Memory B cell (primary cell): Measurements from ENCODE around the gene ADGRV1.
A peak's percentile ranks its signal among the peaks of the same experiment; 100 is the strongest.

Experiments
- ATAC-seq: fragments of 150-1000 bp; cut with Tn5 transposase; 2 replicates; pipeline ENCODE4 v1.10.0; 2021; ENCODE audit warnings: low read depth, mild to moderate bottlenecking, moderate library complexity
- DNase-seq, 2 donors: peaks; one replicate each; pipeline ENCODE4 v3.0.0; 2022; ENCODE audit warnings: low spot score in 2 of 2
- H3K27ac Mint-ChIP-seq: one replicate; pipeline ENCODE4 v1.8.0; 2022; ENCODE audit warnings: mild to moderate bottlenecking, moderate library complexity, mixed read lengths
- H3K27me3 Mint-ChIP-seq: one replicate; pipeline ENCODE4 v1.8.0; 2022; ENCODE audit warnings: mixed read lengths
- H3K36me3 Mint-ChIP-seq: one replicate; pipeline ENCODE4 v1.8.0; 2022; ENCODE audit warnings: mild to moderate bottlenecking, mixed read lengths
- H3K4me1 Mint-ChIP-seq: one replicate; pipeline ENCODE4 v1.8.0; 2022; ENCODE audit warnings: mixed read lengths
- H3K4me3 Mint-ChIP-seq: one replicate; pipeline ENCODE4 v1.8.0; 2022; ENCODE audit warnings: mild to moderate bottlenecking, moderate library complexity, mixed read lengths
- H3K9me3 Mint-ChIP-seq: one replicate; pipeline ENCODE4 v1.8.0; 2022; ENCODE audit warnings: mixed read lengths

Gene ADGRV1

DNA sequence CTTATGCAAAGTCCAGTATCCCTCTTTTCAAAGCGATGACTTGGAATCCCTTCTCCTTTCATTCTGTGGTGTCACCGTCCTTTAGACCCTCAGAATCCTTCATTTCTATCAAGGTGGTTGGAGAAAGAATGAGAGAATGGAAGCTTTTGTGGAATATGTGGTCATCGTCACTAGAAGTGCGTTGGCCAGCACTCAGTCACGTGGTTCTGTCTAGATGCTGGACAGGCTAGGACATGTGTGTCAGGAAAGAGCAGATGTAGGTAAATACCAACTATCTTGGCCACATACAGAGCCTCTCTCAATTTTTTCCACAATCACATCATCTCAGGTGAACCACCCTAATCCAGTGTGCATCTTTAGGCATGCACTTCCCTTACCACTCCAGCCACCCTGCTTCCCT is 618.5 kb downstream of the ADGRV1 start:
- peaks cover 10% of the 10 kb centered on the region for H3K4me1 Mint-ChIP-seq
- no peaks in the 10 kb centered on the region for H3K36me3 Mint-ChIP-seq
- no peak overlapping the region for H3K4me3 Mint-ChIP-seq
- peaks cover 3% of the 10 kb centered on the region for H3K27me3 Mint-ChIP-seq
- ATAC-seq = no peak
- no peak overlapping the region for H3K27ac Mint-ChIP-seq
- no peak for DNase-seq
- no peaks in the 10 kb centered on the region for H3K9me3 Mint-ChIP-seq

DNA sequence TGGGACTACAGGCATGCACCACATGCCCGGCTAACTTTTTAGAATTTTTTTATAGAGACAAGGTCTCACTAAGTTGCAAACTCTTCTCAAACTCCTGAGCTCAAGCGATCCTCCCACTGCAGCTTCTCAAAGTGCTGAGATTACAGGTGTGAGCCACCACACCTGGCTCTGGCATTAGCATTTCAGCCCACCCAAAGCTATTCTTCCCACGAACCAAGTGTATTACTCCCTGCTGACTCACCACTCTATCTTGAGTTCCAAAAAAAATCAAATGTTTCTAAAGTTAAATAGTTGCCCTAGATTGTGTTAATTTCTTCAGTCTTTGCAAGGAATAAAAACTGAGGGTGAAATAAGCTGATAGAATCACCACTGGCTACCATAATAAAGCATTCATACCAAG is 619.0 kb downstream of the ADGRV1 start:
- no peak for DNase-seq
- Mint-ChIP-seq H3K27me3 (peaks cover 2% of the 10 kb centered on the region), H3K36me3 (no peaks in the 10 kb centered on the region), H3K27ac (no peak overlapping the region), H3K4me3 (no peak overlapping the region), H3K4me1 (peaks cover 10% of the 10 kb centered on the region), H3K9me3 (no peaks in the 10 kb centered on the region)
- ATAC-seq = no peak

DNA sequence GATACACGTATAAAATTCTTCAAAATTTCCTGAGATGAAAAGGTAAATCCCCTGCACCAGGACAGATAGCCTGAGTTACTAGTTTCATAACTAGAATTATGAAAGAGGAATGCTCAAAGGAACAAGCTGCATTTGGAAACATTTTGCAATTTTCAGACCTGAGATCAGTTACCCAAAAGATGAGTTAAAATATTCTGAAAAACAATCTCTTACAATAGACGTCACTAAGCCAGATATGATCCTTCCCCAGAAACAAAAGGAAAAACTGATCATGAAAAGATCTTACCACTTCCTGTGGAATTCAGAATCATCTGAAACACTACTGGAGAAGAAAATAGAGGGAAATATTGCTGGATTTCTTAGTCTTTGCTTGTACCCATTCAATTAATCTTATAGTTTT is 619.9 kb downstream of the ADGRV1 start:
- no peak for ATAC-seq
- H3K4me3 Mint-ChIP-seq = no peak overlapping the region
- no peak overlapping the region for H3K27ac Mint-ChIP-seq

DNA sequence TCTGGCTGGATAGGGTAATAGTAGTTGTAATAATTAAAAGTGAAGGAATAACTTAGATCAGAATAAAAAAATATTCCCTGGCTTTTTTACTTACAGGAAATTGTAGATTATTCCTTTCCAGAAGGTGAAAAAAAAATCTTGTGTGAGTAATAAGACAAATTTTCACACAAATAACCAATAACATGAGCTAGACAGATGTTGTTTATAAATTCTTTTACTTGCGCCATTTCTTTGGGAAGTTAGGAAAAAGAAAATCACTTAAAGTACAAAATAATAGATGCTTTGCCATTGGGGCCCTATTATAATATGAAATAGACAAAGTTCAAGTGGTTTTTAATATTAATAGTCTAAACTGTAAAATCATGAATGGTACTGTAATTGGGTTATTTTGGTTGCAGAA is 620.4 kb downstream of the ADGRV1 start:
- no peak overlapping the region for H3K4me3 Mint-ChIP-seq
- no peaks in the 10 kb centered on the region for H3K36me3 Mint-ChIP-seq
- H3K9me3 Mint-ChIP-seq = no peaks in the 10 kb centered on the region
- ATAC-seq (no peak), DNase-seq (no peak)
- no peak overlapping the region for H3K27ac Mint-ChIP-seq
- H3K27me3 Mint-ChIP-seq = no peaks in the 10 kb centered on the region
- H3K4me1 Mint-ChIP-seq = peaks cover 15% of the 10 kb centered on the region

More for the DNA sequence above, 619.9 kb downstream of the ADGRV1 start:
- no peak for DNase-seq
- H3K27me3 Mint-ChIP-seq = no peaks in the 10 kb centered on the region
- peaks cover 10% of the 10 kb centered on the region for H3K4me1 Mint-ChIP-seq
- H3K36me3 Mint-ChIP-seq = no peaks in the 10 kb centered on the region
- H3K9me3 Mint-ChIP-seq = no peaks in the 10 kb centered on the region

DNA sequence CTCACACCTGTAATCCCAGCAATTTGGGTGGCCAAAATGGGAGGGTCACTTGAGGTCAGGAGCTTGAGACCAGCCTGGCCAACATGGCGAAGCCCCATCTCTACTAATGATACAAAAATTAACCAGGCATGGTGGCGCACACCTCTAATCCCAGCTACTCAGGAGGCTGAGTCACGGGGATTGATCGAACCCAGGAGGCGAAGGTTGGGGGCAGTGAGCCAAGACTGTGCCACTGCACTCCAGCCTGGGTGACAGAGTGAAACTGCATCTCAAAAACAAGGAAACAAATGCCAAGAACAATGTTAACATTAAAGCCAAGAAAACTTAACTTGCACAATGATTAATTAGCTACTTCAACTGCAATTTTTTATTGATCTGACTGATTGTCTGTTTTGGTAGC is 621.9 kb downstream of the ADGRV1 start:
- Mint-ChIP-seq H3K36me3 (no peaks in the 10 kb centered on the region), H3K27me3 (no peaks in the 10 kb centered on the region), H3K27ac (no peak overlapping the region), H3K9me3 (no peaks in the 10 kb centered on the region), H3K4me1 (peaks cover 15% of the 10 kb centered on the region), H3K4me3 (no peak overlapping the region)
- no peak for DNase-seq
- no peak for ATAC-seq

DNA sequence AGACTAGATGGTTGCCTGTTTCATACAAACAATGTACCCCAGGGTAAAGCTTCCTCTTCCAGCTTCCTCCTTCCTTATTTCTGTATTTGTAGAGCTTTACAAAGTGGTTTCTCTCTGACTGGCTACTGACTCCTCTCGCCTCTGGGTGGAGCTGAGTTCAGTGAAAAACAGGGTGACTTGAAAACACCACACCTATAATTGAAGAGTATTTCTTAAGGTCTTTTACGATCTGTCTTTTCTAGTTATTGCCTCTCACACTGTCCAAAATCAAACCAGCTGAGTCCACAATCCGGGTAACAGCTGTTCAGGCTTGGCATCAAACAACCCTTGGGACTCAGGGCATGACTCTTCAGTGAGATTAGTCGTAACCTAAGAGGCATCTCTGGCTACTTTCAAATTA is 624.2 kb downstream of the ADGRV1 start:
- no peak for DNase-seq
- Mint-ChIP-seq H3K27me3 (peaks cover 3% of the 10 kb centered on the region), H3K9me3 (no peaks in the 10 kb centered on the region), H3K4me1 (peaks cover 10% of the 10 kb centered on the region), H3K36me3 (no peaks in the 10 kb centered on the region), H3K27ac (no peak overlapping the region), H3K4me3 (peak overlapping the region; percentile 1)
- ATAC-seq = peak; percentile 85

DNA sequence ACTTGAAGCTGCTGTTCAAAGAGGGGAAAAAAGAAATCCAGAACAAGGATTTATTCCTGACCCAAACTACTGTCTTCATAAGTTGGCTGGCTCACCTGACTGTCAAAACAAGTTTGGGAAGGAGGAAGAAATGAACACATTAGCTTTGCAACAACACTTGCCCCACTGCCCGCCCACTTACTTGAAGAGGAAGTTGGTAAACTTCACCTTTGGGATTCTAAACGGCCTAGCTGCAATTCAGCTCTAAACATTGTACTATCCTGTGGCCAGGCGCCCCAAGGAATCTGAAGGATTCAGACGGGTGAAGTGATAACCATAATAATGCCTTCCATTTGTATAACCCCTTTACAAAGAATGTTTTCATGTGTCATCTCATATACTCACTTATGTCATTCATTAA is 625.1 kb downstream of the ADGRV1 start:
- peak overlapping the region; percentile 21 for H3K4me3 Mint-ChIP-seq
- no peaks in the 10 kb centered on the region for H3K36me3 Mint-ChIP-seq
- no peak for DNase-seq
- H3K27me3 Mint-ChIP-seq = peaks cover 3% of the 10 kb centered on the region
- H3K27ac Mint-ChIP-seq = no peak overlapping the region
- H3K4me1 Mint-ChIP-seq = peaks cover 10% of the 10 kb centered on the region
- ATAC-seq = no peak
- H3K9me3 Mint-ChIP-seq = no peaks in the 10 kb centered on the region

DNA sequence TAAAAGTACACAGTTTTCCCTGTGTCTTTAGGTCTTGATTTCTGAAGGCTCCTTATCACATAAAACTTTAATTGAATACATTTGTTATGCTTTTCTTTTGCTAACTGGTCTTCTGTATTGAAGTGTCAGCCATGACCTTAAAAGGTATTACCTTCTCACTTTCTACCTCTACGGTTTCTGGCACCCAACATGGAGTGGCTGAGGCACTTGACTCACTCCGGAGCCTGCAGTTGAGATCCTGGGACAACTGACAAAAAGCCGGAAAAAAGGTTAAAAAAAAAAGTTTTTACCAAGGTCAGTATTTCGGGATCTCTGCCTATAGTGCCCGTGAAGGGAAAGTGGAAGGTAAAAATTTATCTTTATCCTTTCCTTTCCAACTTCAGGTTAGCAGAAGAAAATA is 627.5 kb downstream of the ADGRV1 start:
- H3K36me3 Mint-ChIP-seq = no peaks in the 10 kb centered on the region
- H3K4me3 Mint-ChIP-seq = no peak overlapping the region
- H3K4me1 Mint-ChIP-seq = peaks cover 11% of the 10 kb centered on the region
- no peak overlapping the region for H3K27ac Mint-ChIP-seq
- no peaks in the 10 kb centered on the region for H3K9me3 Mint-ChIP-seq
- peaks cover 3% of the 10 kb centered on the region for H3K27me3 Mint-ChIP-seq
- DNase-seq (no peak), ATAC-seq (no peak)

DNA sequence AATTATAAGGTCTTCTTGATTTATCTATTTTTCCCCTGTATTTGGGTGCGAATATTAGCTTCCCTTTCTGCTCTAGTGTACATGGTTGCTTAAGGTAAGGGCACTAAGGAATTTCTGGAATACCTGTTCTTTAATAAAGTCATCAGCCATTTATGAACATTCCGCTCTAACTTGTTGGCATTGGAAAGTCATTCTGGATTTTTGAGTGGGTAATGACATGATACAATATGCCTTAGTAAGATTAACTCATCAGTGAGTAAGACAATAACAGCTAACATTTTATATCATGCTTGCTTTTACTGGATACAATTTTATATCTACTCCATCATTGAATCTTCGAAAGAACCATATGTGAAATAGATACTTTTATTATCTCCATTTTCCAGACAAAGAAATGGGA is 628.4 kb downstream of the ADGRV1 start:
- Mint-ChIP-seq H3K4me3 (no peak overlapping the region), H3K27me3 (peaks cover 3% of the 10 kb centered on the region), H3K36me3 (no peaks in the 10 kb centered on the region), H3K9me3 (no peaks in the 10 kb centered on the region), H3K27ac (no peak overlapping the region), H3K4me1 (peaks cover 9% of the 10 kb centered on the region)
- DNase-seq (no peak), ATAC-seq (no peak)

DNA sequence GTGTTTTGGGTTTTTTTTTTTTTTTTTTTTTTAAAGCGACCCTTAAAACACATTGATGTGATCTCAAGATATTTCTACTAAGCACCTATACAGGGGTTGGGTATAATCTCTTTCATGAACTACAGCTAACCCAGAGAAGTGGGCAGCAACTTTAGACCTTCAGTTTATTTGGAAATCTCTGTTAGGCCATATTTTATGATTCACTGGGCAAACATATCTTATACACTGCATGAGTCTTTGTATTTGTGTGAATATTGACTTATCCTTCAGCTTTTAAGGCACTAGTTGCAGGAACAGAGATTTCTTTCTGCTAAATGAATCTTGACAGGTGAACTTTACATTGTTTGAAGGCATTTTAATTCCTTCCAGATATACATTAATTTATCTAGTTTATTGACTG is 630.2 kb downstream of the ADGRV1 start:
- no peak for DNase-seq
- peaks cover 6% of the 10 kb centered on the region for H3K4me1 Mint-ChIP-seq
- no peak overlapping the region for H3K4me3 Mint-ChIP-seq
- H3K36me3 Mint-ChIP-seq = no peaks in the 10 kb centered on the region
- H3K27me3 Mint-ChIP-seq = peaks cover 3% of the 10 kb centered on the region
- ATAC-seq = no peak
- peaks cover 2% of the 10 kb centered on the region for H3K9me3 Mint-ChIP-seq
- H3K27ac Mint-ChIP-seq = no peak overlapping the region

DNA sequence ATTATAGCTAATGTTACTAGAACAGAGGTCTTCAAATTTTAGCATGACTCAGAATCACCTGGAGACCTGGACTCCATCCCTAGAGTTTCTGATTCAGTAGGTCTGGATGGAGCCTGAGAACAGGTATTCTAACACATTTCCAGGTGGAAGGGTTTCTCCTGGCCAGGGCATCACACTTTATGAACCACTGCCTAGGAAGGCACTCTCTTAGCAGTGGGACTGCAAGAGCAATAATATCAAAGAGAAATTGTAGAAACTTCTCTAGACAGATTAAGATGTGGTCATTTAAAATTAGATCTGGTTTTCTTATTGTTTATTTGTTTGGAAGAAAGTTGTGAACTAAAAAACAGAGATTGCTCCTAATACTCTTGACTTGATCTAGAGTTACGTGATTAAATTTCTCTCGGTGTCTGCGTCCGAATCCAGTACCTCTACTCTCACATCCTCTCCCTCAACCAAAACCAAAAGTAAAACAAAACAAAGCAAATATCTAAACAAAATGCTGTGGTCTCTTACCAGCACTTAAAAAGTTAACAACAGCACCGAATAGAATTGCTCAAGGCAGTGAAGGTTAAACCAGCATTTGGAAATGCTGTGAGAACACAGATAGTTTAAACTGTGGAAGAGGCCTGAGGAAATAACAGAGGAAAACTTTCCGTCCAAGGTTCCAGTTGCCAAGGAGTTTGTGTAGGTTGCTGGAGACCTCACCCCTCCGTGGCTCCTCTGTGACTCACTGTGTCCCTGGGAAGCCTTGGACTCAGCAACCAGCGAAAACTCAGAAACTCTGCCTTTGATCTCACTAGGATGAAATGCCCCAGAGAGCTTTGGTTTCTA is 631.1 kb downstream of the ADGRV1 start:
- Mint-ChIP-seq H3K4me1 (peaks cover 3% of the 10 kb centered on the region), H3K27me3 (peaks cover 3% of the 10 kb centered on the region), H3K36me3 (no peaks in the 10 kb centered on the region), H3K9me3 (peaks cover 2% of the 10 kb centered on the region), H3K27ac (peak overlapping the region; percentile 11), H3K4me3 (peak overlapping the region; percentile 35)
- DNase-seq = no peak
- peak; percentile 43 for ATAC-seq

DNA sequence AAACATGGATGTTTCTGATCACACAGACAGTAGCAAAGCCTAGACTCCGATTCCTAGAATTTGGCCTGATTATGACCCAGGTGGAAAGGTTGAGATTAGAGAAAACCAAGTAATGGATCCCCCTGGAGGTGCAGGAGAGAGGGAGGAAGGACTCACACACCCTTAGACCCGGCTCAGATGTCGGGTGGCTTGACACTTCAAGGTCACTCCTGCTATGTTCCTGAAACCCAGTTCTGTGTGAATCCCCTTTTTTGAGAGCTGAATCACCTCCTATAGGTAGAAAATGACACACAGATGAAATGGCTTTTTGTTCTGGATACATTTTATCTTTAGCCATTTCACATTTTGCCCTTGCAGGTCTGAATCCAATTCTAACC is 631.7 kb downstream of the ADGRV1 start:
- DNase-seq = no peak
- no peaks in the 10 kb centered on the region for H3K36me3 Mint-ChIP-seq
- H3K27ac Mint-ChIP-seq = peak overlapping the region; percentile 11
- peaks cover 3% of the 10 kb centered on the region for H3K27me3 Mint-ChIP-seq
- no peak for ATAC-seq
- H3K4me1 Mint-ChIP-seq = peaks cover 3% of the 10 kb centered on the region
- H3K4me3 Mint-ChIP-seq = no peak overlapping the region
- peaks cover 2% of the 10 kb centered on the region for H3K9me3 Mint-ChIP-seq

DNA sequence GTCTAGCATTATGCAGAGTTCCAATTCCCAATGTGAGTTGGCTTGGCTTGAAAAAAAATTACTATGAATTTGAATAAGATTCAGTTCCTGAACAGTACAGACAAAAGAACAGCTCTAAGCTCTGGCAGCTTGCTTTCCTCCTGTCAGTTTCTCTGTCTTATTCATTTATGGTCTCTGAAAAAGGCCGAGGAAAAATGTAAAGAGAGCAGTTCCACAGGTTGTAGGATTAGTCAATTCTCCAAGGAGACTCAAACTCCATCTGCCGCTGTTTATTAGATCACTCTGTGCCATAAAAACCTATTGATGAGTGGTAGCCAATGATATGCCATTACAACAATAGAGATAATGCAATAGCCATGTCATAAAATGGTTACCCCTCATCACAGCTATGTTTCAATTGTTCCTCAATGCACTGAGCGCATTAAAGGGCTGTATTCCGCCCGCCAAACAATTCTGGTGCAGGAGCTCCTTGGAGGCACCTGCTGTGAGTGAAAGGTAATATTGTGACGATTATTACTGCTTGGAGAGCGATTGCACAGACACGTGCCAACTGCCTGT is 636.3 kb downstream of the ADGRV1 start:
- H3K27me3 Mint-ChIP-seq = peaks cover 4% of the 10 kb centered on the region
- ATAC-seq (no peak), DNase-seq (no peak)
- H3K9me3 Mint-ChIP-seq = peaks cover 2% of the 10 kb centered on the region
- no peak overlapping the region for H3K4me3 Mint-ChIP-seq
- H3K4me1 Mint-ChIP-seq = peaks cover under 1% of the 10 kb centered on the region
- no peaks in the 10 kb centered on the region for H3K36me3 Mint-ChIP-seq
- no peak overlapping the region for H3K27ac Mint-ChIP-seq

DNA sequence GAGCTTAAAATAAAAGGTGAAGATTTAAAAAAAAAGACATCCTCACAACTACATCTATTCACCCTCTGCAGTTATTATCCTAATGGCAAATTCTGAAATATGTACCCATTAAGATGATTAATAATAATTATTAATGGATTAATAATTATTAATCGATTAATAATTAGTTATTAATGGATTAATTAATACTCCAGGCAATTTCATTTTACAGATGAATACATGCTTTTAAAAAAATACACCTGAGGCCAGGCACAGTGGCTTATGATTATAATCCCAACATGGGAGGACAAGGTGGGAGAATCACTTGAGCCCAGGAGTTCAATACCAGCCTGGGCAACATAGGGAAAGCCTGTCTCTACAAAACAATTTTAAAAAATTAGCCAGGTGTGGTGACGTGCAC is 642.1 kb downstream of the ADGRV1 start:
- ATAC-seq = no peak
- Mint-ChIP-seq H3K9me3 (no peaks in the 10 kb centered on the region), H3K4me1 (no peaks in the 10 kb centered on the region)

DNA sequence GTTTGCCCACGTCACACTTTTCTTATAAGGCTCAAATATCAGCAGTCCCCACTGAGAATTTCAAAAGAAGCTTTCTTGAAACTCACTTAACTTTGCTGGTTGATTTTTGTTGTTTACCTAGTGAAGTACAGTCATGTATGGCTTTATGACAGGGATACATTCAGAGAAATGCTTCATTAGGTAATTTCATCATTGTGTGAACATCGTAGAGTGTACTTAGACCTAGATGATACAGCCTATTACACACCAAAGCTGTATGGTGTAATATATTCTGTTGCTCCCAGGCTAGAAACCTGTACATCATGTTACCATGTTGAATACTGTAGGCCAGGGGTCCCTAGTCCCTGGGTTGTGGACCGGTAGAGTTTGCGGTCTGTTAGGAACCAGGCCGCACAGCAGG is 647.5 kb downstream of the ADGRV1 start:
- peaks cover 1% of the 10 kb centered on the region for H3K27me3 Mint-ChIP-seq
- H3K36me3 Mint-ChIP-seq = no peaks in the 10 kb centered on the region
- no peak overlapping the region for H3K4me3 Mint-ChIP-seq
- no peaks in the 10 kb centered on the region for H3K4me1 Mint-ChIP-seq
- no peak for DNase-seq
- H3K27ac Mint-ChIP-seq = no peak overlapping the region
- no peaks in the 10 kb centered on the region for H3K9me3 Mint-ChIP-seq
- no peak for ATAC-seq

More for the DNA sequence above, 642.1 kb downstream of the ADGRV1 start:
- no peak for DNase-seq
- H3K27ac Mint-ChIP-seq = no peak overlapping the region
- no peak overlapping the region for H3K4me3 Mint-ChIP-seq
- H3K27me3 Mint-ChIP-seq = peaks cover 5% of the 10 kb centered on the region
- H3K36me3 Mint-ChIP-seq = no peaks in the 10 kb centered on the region
